ENCODE results near the gene CEP131.
"Not testable (repeated sequence)": the region's sequence is repeated elsewhere in the genome, so short reads cannot be mapped to it uniquely, and the experiment has no call there.

The CEP131 gene

GRCh38 chr17:81231121-81231645, 8.4 kb upstream of the CEP131 start:
- H3K27ac Mint-ChIP-seq, result peak overlapping the region; percentile 8
- H3K4me1 Mint-ChIP-seq, result peaks cover 11% of the 10 kb centered on the region
- peaks cover 34% of the 10 kb centered on the region for H3K36me3 Mint-ChIP-seq
- CTCF ChIA-PET, result no interaction called here
- no peaks in the 10 kb centered on the region for H3K27me3 Mint-ChIP-seq
- no peak for DNase-seq
- H3K9me3 Mint-ChIP-seq, result peaks cover 7% of the 10 kb centered on the region
- H3K4me3 Mint-ChIP-seq, result no peak overlapping the region

DNA sequence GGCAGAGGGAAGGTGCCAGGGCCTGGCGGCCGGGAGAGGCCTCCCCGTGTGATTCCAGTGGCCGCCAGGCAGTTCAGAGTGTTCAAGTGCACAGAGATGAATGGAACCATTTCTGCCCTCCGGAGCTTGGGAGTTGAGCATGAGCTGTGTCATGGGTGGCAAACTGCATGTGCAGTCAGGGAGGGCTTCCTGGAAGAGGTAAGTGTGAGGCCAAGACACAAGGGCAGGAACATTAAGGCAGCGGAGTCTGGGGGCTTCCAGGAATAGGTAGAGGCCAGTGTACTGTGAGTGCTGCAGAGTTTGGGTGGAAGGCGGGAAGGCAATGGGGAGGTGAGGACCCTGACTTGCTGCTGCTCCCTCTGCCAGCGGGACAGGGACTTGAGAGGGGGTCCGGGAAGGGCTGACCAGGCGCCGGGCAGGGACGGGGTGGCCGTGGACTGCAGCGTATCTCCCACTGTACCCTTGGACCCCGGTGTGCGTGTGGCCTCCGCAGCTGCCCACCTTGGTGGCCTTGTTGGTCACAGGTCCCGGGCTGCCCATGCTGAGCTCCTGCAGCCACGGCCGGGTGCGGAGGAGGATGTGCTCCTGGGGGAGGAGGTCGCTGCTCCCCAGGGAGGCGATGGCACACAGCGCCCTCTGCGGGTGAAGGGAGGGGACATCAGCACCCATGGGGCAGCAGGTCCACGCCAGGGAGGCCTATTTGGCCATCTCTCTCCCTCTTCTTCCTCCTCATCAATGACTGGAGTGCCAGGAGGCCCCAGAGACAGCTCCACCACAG, 7.5 kb upstream of the CEP131 start:
- DNase-seq, result no peak
- Mint-ChIP-seq H3K4me1 (peaks cover 11% of the 10 kb centered on the region), H3K27me3 (no peaks in the 10 kb centered on the region), H3K36me3 (peaks cover 34% of the 10 kb centered on the region), H3K27ac (no peak overlapping the region), H3K4me3 (no peak overlapping the region), H3K9me3 (peaks cover 7% of the 10 kb centered on the region)
- CTCF ChIA-PET, result interaction anchor here (1.1 kb wide), 1 partner anchor 10 kb away, joined by 5 read pairs; no protein-coding TSS in a partner anchor

GRCh38 chr17:81229666-81229920, 6.8 kb upstream of the CEP131 start:
- Mint-ChIP-seq H3K36me3 (peaks cover 30% of the 10 kb centered on the region), H3K4me3 (no peak overlapping the region), H3K9me3 (peaks cover 7% of the 10 kb centered on the region), H3K27ac (no peak overlapping the region), H3K4me1 (peaks cover 7% of the 10 kb centered on the region), H3K27me3 (peaks cover under 1% of the 10 kb centered on the region)
- CTCF ChIA-PET, result interaction anchor here (1.1 kb wide), 1 partner anchor 10 kb away, joined by 5 read pairs; no protein-coding TSS in a partner anchor
- no peak for DNase-seq

DNA sequence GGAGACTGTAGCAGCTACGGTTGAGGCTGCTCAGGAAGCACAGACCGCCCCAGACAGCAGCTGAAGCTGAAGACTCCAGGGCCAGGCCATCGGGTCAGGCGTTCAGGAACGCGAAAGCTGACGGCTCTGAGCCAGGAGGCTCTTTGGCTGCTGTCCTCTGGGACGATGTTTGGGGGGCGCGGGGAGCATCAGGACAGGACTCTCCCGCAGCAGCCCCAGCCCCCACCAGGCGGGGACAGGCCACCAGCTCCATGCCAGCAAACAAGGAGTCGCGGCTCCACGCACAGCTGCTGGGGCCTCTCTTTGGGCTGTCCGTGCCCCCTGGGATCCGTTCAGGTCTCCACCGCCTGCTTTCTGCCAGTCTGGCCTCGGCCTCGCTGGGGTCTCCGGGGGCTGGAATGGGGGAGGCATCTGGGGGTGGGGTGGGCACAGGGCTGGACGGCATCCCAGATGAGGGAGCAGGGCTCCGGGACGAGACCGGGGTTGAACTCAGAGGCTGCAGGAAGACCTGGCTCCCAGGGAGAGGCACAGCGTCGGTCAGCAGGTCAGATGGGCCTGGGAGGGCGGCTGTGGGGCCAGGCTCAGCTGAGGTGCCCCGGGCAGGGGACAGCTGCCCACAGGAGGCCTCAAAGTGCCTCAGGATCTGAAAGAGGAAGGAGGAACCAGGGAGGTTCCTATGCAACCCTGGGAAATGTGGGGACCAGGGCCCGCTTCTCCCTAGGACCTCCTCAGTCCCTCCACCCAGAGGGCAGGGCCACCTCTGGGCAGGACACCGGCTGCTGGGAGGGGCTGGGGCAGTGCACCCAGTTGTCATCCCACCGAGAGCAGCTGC, 6.3 kb upstream of the CEP131 start:
- peaks cover 6% of the 10 kb centered on the region for H3K4me1 Mint-ChIP-seq
- H3K4me3 Mint-ChIP-seq, result no peak overlapping the region
- H3K36me3 Mint-ChIP-seq, result peaks cover 30% of the 10 kb centered on the region
- H3K27ac Mint-ChIP-seq, result no peak overlapping the region
- DNase-seq, result no peak
- peaks cover 7% of the 10 kb centered on the region for H3K9me3 Mint-ChIP-seq
- CTCF ChIA-PET, result interaction anchor here (1.1 kb wide), 1 partner anchor 9 kb away, joined by 5 read pairs; no protein-coding TSS in a partner anchor
- H3K27me3 Mint-ChIP-seq, result peaks cover 6% of the 10 kb centered on the region

DNA sequence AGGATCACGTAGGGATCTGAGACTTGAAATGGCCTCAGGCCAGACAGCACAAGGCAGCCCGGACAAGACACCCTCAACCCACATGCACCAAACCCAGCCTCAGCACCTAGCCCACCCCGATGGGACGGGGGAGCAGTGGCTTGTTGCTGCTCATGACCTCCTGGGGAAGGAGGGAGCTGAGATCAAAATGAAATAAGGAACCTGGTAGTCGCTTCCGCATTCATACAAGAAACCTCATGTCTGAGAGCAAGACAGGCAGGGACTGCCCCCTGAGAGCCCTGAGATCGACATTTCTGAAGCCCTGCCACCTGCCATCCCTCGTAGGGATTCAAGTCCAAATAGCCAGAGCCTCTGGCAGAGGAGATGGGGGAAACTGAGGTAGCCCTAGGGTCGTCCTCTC, 5.7 kb upstream of the CEP131 start:
- H3K27ac Mint-ChIP-seq, result no peak overlapping the region
- CTCF ChIA-PET, result no interaction called here
- H3K4me3 Mint-ChIP-seq, result no peak overlapping the region
- H3K9me3 Mint-ChIP-seq, result peaks cover 7% of the 10 kb centered on the region
- peaks cover 30% of the 10 kb centered on the region for H3K36me3 Mint-ChIP-seq
- peaks cover 13% of the 10 kb centered on the region for H3K4me1 Mint-ChIP-seq
- H3K27me3 Mint-ChIP-seq, result peaks cover 12% of the 10 kb centered on the region
- DNase-seq, result no peak

DNA sequence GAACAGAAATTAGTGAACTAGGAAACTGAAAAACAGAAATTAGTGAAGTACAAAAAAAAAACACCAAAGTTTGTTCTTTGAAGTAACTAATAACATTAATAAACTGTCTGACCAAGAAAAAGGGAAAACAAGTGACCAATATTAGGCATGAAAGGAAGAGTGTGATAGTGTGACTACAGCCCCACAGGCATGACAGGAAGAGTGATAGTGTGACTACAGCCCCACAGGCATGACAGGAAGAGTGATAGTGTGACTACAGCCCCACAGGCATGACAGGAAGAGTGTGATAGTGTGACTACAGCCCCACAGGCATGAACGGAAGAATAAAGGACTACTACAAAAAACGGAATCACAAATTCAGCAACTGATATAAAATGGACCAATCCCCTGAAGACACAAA, 4.9 kb upstream of the CEP131 start:
- CTCF ChIA-PET, H3K9me3 Mint-ChIP-seq, H3K4me3 Mint-ChIP-seq, DNase-seq: not testable (repeated sequence)
- Mint-ChIP-seq H3K36me3 (peaks cover 28% of the 10 kb centered on the region), H3K27ac (peak overlapping the region; percentile 22), H3K27me3 (peaks cover 14% of the 10 kb centered on the region), H3K4me1 (peaks cover 16% of the 10 kb centered on the region)

DNA sequence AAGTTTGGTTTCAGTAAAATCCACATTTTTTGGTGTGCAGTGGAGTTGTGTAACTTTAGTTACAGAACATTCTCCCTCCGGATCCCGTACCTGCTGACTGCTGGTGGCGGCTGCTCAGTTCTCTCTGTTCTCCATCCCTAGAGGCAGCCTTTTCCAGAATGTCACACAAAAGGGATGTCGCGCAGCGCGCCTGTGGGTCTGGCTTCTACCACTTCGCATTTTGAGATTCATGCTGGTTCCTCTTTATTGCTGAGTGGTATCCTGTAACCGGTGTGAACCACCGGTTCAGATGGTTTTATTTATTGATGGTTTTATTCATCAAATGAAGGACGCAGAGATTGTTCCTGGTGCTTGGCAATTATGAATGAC, 981 bp upstream of the CEP131 start:
- Mint-ChIP-seq H3K4me1 (peaks cover 25% of the 10 kb centered on the region), H3K27me3 (peaks cover 14% of the 10 kb centered on the region), H3K9me3 (peaks cover 7% of the 10 kb centered on the region), H3K27ac (no peak overlapping the region), H3K36me3 (peaks cover 11% of the 10 kb centered on the region), H3K4me3 (peak overlapping the region; percentile 58)
- CTCF ChIA-PET, result no interaction called here
- no peak for DNase-seq

DNA sequence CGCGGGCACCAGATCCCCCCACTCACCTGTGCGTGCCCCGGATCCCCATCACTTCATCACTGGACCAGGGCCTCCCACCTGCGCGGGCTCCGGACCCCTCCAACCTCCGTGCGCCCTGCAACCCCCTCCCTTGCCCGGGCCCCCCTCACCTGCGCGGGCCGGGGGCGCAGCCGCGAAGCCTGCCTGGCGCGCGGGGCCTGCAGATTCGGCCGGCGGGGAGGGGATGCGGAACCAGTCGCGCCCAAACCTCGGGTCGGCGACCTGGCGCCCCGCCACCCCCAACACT, 202 bp downstream of the CEP131 start:
- CTCF ChIA-PET, result interaction anchor here (0.8 to 1.0 kb wide), 2 partner anchors 10 to 262 kb away, joined by 3 to 5 read pairs; no protein-coding TSS in a partner anchor
- no peak for DNase-seq
- H3K4me1 Mint-ChIP-seq, result peaks cover 20% of the 10 kb centered on the region
- peaks cover 14% of the 10 kb centered on the region for H3K27me3 Mint-ChIP-seq
- H3K36me3 Mint-ChIP-seq, result peaks cover 3% of the 10 kb centered on the region
- no peak overlapping the region for H3K27ac Mint-ChIP-seq
- peaks cover 4% of the 10 kb centered on the region for H3K9me3 Mint-ChIP-seq
- peak overlapping the region; percentile 78 for H3K4me3 Mint-ChIP-seq

DNA sequence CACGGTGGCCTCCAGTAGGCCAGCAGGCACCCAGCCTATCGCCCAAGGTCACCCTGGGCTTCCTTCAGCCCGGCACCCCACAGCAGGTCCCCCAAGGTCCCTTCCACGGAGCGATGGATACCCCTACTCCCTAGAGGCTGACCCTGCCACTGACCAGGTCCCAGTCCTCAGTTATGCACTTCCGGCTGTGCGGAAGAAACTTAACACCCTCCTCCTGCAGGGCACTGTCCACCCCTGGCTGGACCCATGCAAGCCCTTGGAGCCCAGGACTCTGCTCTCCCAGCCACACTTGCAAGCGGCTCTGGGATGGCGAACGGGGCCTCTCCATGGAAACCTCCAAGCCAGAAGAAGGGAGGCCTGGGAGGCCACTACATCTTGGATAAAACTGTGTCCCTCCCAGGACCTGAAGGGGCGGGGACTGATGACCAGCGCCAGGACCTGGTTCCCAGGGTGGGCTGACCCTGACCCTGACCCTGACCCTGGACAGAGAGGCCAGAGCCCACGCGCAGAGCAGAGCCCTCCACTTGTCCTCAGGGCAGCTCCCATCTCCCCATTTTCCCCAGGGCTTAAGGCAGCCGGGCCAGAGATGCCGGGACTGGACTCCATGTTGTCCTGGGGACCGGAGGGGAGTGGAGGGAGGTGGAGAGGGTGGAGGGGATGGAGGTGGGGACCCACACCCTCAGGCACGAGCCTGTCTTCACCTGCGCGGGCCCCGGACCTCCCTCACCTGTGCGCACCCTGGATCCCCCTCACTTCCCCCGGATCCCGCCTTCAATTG, 734 bp downstream of the CEP131 start:
- CTCF ChIA-PET, result interaction anchor here (1.0 kb wide), 1 partner anchor 11 kb away, joined by 5 read pairs; no protein-coding TSS in a partner anchor

GRCh38 chr17:81221371-81221841, 1.4 kb downstream of the CEP131 start:
- Mint-ChIP-seq H3K27ac (no peak overlapping the region), H3K36me3 (peaks cover 2% of the 10 kb centered on the region), H3K27me3 (peaks cover 14% of the 10 kb centered on the region), H3K9me3 (peaks cover 1% of the 10 kb centered on the region), H3K4me3 (peak overlapping the region; percentile 78), H3K4me1 (peaks cover 18% of the 10 kb centered on the region)
- DNase-seq, result no peak
- CTCF ChIA-PET, result no interaction called here

More for the DNA sequence above, 734 bp downstream of the CEP131 start:
- Mint-ChIP-seq H3K4me1 (peaks cover 18% of the 10 kb centered on the region), H3K36me3 (peaks cover 3% of the 10 kb centered on the region), H3K4me3 (peak overlapping the region; percentile 78), H3K27me3 (peaks cover 14% of the 10 kb centered on the region), H3K9me3 (peaks cover 2% of the 10 kb centered on the region), H3K27ac (no peak overlapping the region)
- DNase-seq, result no peak

DNA sequence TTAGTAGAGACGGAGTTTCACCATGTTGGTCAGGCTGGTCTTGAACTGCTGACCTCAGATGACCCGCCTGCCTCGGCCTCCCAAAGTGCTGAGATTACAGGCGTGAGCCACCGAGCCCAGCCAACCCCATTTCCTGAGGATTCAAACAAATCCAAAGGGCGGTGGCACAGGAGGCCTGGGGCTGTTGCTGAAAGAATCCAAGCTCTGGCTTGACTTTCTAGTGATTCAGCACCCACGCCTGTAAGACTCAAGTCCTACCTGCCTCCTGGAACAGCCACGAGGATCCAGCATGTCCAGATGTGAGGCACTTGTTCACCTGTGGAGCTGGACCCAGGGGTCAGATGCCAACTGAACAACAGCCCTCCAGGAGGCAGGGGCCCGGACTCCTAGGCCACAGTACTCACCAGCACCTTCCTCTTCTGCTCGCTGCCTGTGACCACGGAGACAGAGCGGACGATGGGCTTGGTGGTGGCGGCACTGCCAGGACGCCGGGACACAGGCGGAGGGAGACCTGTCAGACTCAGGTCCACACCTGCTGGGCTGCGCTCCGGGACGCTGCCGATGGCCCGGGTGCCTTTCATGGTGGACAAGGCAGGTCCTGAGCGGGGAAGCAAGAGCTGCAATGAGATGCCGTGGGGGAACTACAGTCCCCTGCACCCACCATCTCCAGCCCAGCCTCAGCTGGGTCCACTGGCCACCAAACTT, 3.1 kb downstream of the CEP131 start:
- no peak for DNase-seq
- H3K27ac Mint-ChIP-seq, result no peak overlapping the region
- no peaks in the 10 kb centered on the region for H3K9me3 Mint-ChIP-seq
- CTCF ChIA-PET, result interaction anchor here (1.3 kb wide), 1 partner anchor 10 kb away, joined by 5 read pairs; no protein-coding TSS in a partner anchor
- H3K36me3 Mint-ChIP-seq, result peaks cover 1% of the 10 kb centered on the region
- no peak overlapping the region for H3K4me3 Mint-ChIP-seq
- peaks cover 18% of the 10 kb centered on the region for H3K4me1 Mint-ChIP-seq
- peaks cover 14% of the 10 kb centered on the region for H3K27me3 Mint-ChIP-seq

- CTCF ChIA-PET, result interaction anchor here (1.3 kb wide), 1 partner anchor 11 kb away, joined by 5 read pairs; no protein-coding TSS in a partner anchor
- H3K4me3 Mint-ChIP-seq, result no peak overlapping the region
These were observed 3.8 kb downstream of the CEP131 start for GRCh38 chr17:81218991-81219390.

GRCh38 chr17:81218459-81218858, 4.3 kb downstream of the CEP131 start:
- no peak overlapping the region for H3K4me3 Mint-ChIP-seq
- peaks cover 12% of the 10 kb centered on the region for H3K4me1 Mint-ChIP-seq
- no peak overlapping the region for H3K27ac Mint-ChIP-seq
- no peak for DNase-seq
- peaks cover 1% of the 10 kb centered on the region for H3K36me3 Mint-ChIP-seq
- peaks cover 2% of the 10 kb centered on the region for H3K27me3 Mint-ChIP-seq
- CTCF ChIA-PET, result interaction anchor here (0.7 kb wide), 1 partner anchor 274 kb away, joined by 3 read pairs; no protein-coding TSS in a partner anchor
- no peaks in the 10 kb centered on the region for H3K9me3 Mint-ChIP-seq

More at GRCh38 chr17:81218991-81219390, 3.8 kb downstream of the CEP131 start:
- Mint-ChIP-seq H3K4me1 (peaks cover 18% of the 10 kb centered on the region), H3K9me3 (no peaks in the 10 kb centered on the region), H3K27me3 (peaks cover 7% of the 10 kb centered on the region), H3K27ac (no peak overlapping the region), H3K36me3 (peaks cover 1% of the 10 kb centered on the region)
- DNase-seq, result no peak

Measured in activated naive CD4-positive, alpha-beta T cell treated with anti-CD3 and anti-CD28 coated beads, Interleukin-2, amount 10 ng/mL, durations not matched to agents 7 days and 5 days (primary cell).